HEK293T (cell line): ENCODE measurements around the gene WDR27.
"Not testable (repeated sequence)": the region's sequence is repeated elsewhere in the genome, so short reads cannot be mapped to it uniquely, and the experiment has no call there.

Source experiments
- CTCF ChIA-PET: fragments of 350-600 bp; formaldehyde crosslinking; extraction: SDS; loops from one replicate; lab custom pipeline; 2021; ENCODE audit warnings: antibody characterized with exemption, inconsistent platforms; lab: Yijun Ruan, JAX
- POLR2A ChIA-PET: fragments of 350-600 bp; formaldehyde crosslinking; extraction: SDS; loops from one replicate; lab custom pipeline; 2020; ENCODE audit warnings: antibody characterized with exemption, inconsistent platforms; lab: Yijun Ruan, JAX
- DNase-seq: peaks from one replicate; pipeline ENCODE4 v3.0.0; 2012; ENCODE audit warnings: mixed read lengths; ENCODE audit errors: extremely low spot score
- ARNT ChIP-seq: fragments of 450-650 bp; IDR thresholded peaks from 2 replicates; pipeline ENCODE4 v1.6.1; 2017; ENCODE audit warnings: mild to moderate bottlenecking
- BHLHE40 ChIP-seq: fragments of 450-650 bp; IDR thresholded peaks from 2 replicates; pipeline ENCODE4 v1.6.1; 2016; ENCODE audit warnings: mild to moderate bottlenecking, moderate library complexity, borderline replicate concordance
- CTBP1 ChIP-seq: fragments of 450-650 bp; IDR thresholded peaks from 2 replicates; pipeline ENCODE4 v1.6.1; 2016; ENCODE audit warnings: borderline replicate concordance
- ELF4 ChIP-seq: fragments of 450-650 bp; IDR thresholded peaks from 2 replicates; pipeline ENCODE4 v1.6.1; 2017; ENCODE audit warnings: antibody characterized with exemption
- FOXA1 ChIP-seq: fragments of 450-650 bp; IDR thresholded peaks from 2 replicates; pipeline ENCODE4 v1.6.1; 2016; ENCODE audit warnings: mild to moderate bottlenecking
- FOXK2 ChIP-seq: fragments of 450-650 bp; IDR thresholded peaks from 2 replicates; pipeline ENCODE4 v1.6.1; 2016; ENCODE audit warnings: mild to moderate bottlenecking
- FOXM1 ChIP-seq: fragments of 450-650 bp; IDR thresholded peaks from 2 replicates; pipeline ENCODE4 v1.6.1; 2017; ENCODE audit warnings: mild to moderate bottlenecking, borderline replicate concordance
- HDGF ChIP-seq: fragments of 450-650 bp; IDR thresholded peaks from 2 replicates; pipeline ENCODE4 v1.6.1; 2017; ENCODE audit warnings: antibody characterized with exemption, borderline replicate concordance
- L3MBTL2 ChIP-seq: fragments of 450-650 bp; conservative IDR thresholded peaks from 2 replicates; pipeline ENCODE4 v1.6.1; 2016; ENCODE audit warnings: mild to moderate bottlenecking
- LEF1 ChIP-seq: fragments of 450-650 bp; IDR thresholded peaks from 2 replicates; pipeline ENCODE4 v1.6.1; 2017; ENCODE audit warnings: mild to moderate bottlenecking, borderline replicate concordance
- NFRKB ChIP-seq: fragments of 450-650 bp; IDR thresholded peaks from 2 replicates; pipeline ENCODE4 v1.6.1; 2016; ENCODE audit warnings: mild to moderate bottlenecking, moderate library complexity
- SP1 ChIP-seq: fragments of 450-650 bp; IDR thresholded peaks from 2 replicates; pipeline ENCODE4 v1.6.1; 2017
- SUZ12 ChIP-seq: fragments of 450-650 bp; IDR thresholded peaks from 2 replicates; pipeline ENCODE4 v1.6.1; 2016; ENCODE audit warnings: mild to moderate bottlenecking
- TARDBP ChIP-seq: fragments of 450-650 bp; IDR thresholded peaks from 2 replicates; pipeline ENCODE4 v1.6.1; 2016
- ZNF384 ChIP-seq: fragments of 450-650 bp; IDR thresholded peaks from 2 replicates; pipeline ENCODE4 v1.6.1; 2016
- TF ChIP-seq, protein P1 (sequence below): fragments of 450-650 bp; IDR thresholded peaks from 2 replicates; pipeline ENCODE4 v1.6.1; 2016

The WDR27 gene

DNA sequence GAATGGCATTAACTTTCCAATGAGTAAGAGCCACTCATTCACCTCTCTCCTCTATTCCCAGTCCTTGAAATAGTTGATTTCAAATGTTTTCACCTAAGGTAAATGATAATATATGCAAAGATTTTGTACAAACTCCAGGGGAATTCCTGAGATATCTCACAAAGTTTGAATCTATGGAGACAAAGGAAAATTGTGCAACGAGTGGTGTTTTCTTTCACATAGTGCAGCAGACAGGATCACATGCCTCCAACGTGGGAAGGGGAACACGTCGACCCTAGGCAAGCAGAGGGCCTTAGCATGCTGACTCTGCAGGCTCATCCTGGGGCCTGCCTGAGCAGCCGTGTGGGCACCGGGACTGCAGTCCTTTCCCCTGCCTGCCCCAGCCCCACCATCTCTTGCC is 252.6 kb downstream of the WDR27 start:
- ChIA-PET CTCF (no interaction called here), POLR2A (no interaction called here)
- TF ChIP-seq BHLHE40 (no peak), NFRKB (no peak), ARNT (no peak), L3MBTL2 (no peak), ZNF384 (no peak), LEF1 (no peak), HDGF (no peak), SP1 (no peak), CTBP1 (no peak), FOXA1 (no peak), FOXK2 (no peak), ELF4 (no peak), SUZ12 (no peak), FOXM1 (no peak), TARDBP (no peak)
- TF ChIP-seq, protein P1, sequence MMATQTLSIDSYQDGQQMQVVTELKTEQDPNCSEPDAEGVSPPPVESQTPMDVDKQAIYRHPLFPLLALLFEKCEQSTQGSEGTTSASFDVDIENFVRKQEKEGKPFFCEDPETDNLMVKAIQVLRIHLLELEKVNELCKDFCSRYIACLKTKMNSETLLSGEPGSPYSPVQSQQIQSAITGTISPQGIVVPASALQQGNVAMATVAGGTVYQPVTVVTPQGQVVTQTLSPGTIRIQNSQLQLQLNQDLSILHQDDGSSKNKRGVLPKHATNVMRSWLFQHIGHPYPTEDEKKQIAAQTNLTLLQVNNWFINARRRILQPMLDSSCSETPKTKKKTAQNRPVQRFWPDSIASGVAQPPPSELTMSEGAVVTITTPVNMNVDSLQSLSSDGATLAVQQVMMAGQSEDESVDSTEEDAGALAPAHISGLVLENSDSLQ: no peak
- no peak for DNase-seq

DNA sequence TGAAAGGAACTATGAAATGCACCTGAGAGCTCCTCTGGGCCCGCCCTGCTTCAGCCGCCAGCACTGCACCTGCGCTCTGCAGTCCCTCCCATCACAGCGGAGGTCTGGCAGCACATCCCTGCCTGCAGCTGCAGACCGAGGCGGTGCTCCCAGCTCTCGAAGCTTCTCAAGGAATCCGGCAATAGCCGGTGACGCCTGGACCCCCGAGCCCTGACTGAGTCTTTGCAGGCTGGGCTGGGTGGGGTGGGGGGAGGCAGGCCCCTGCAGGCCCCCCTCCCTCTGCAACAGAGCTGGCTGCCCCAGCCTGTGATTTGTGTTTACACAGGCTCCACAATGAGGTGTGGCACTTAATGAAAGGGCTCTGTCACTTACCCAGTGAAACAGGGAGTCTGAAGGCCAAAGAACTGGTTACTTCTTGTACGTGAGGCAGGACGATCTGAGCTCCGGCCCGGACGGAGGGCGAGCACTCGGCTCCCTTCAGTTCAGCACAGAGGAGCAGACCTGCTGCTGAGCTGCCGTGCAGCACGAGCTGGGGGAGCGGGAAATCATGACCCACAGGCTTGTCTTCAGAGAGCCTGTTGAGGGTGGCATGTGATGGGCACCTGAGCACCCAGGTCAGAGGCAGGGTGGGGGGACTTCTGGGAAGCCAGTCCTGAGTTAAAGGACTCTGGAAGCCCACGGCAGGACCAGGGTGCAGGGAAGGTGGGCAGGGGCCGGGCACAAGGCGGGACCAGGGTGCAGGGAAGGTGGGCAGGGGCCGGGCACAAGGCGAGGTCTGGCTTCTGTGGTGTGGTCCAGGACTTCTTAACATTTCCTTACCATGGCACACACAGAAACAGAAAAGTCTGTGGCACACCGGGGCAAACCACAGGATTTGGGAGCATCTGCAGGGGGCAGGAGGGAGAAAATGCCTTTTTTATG is 255.9 kb downstream of the WDR27 start:
- DNase-seq: no peak
- CTCF ChIA-PET: no interaction called here
- POLR2A ChIA-PET: no interaction called here
- no peak for TF ChIP-seq LEF1
- no peak for TF ChIP-seq HDGF
- TF ChIP-seq ARNT: no peak
- no peak for TF ChIP-seq L3MBTL2
- no peak for TF ChIP-seq NFRKB
- no peak for TF ChIP-seq BHLHE40
- no peak for TF ChIP-seq CTBP1
- TF ChIP-seq FOXM1: no peak
- no peak for TF ChIP-seq ZNF384
- TF ChIP-seq TARDBP: no peak
- TF ChIP-seq FOXA1: no peak
- TF ChIP-seq, protein P1: no peak
- TF ChIP-seq SUZ12: no peak

DNA sequence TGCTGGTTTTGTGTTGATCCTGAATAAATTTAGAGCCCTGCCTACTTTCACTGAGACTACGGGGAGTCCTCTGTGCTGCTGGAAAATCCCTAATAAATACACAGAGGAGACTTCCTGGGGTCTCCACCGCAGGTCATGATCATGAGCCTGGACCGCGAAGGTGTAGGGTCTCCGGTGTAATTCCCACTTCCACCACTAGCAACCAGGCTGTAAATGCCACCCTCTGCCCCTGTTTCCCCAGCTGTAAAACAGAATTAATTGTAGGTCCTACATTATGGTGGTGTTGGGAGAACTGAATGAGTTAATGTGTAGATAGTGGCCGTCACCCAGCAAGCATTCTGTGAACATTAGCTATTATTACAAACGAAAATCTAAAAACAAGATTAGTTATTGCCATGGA is 256.6 kb downstream of the WDR27 start:
- POLR2A ChIA-PET: no interaction called here
- CTCF ChIA-PET: no interaction called here
- TF ChIP-seq HDGF (no peak), ELF4 (no peak), FOXK2 (no peak), ZNF384 (no peak)
- no peak for DNase-seq

DNA sequence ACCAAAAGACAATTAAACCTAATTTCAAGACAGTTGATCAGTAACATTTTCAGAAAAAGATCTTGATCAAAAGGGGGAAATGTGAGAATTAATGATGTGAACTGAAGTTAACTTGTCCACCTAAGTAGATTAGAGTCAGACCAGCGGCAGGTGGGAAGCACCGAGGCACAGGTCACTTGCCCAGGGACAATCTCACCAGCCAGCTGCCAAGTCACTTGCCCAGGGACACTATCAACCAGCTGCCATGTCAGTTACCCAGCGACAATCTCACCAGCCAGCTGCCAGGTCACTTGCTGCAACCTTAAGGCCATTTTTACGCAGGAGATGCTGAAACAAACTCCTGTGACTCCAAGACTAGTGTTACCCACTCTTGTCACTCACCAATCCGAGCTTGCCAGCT is 260.5 kb downstream of the WDR27 start:
- POLR2A ChIA-PET: no interaction called here
- no peak for TF ChIP-seq FOXA1
- no peak for TF ChIP-seq SUZ12
- TF ChIP-seq NFRKB: no peak
- no peak for TF ChIP-seq ELF4
- TF ChIP-seq HDGF: no peak
- TF ChIP-seq FOXK2: no peak
- no peak for TF ChIP-seq FOXM1
- no peak for TF ChIP-seq ZNF384
- no peak for TF ChIP-seq SP1
- no peak for TF ChIP-seq ARNT
- TF ChIP-seq BHLHE40: no peak
- TF ChIP-seq L3MBTL2: no peak
- no peak for TF ChIP-seq LEF1
- TF ChIP-seq, protein P1: no peak
- no peak for TF ChIP-seq TARDBP
- TF ChIP-seq CTBP1: no peak
- CTCF ChIA-PET: no interaction called here
- DNase-seq: no peak

DNA sequence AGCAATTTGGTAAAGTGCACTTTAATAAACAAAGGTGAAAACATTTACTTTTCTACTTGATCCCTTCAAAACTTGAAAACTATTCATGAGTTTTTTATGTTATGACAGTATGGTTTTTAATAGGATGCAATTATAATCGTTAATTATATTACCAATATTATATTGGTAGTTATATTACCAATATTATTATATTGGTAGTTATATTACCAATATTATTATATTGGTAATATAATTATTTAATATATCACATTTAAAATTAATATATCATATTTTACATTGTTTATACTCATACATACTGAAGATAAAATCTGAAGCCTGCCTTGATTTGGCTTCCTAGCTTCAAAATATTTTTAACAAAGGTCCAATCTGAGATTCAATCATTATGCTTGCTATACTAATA is 262.1 kb downstream of the WDR27 start:
- CTCF ChIA-PET: no interaction called here
- POLR2A ChIA-PET: no interaction called here
- TF ChIP-seq CTBP1 (no peak), ZNF384 (no peak), SUZ12 (no peak), SP1 (no peak), HDGF (no peak), FOXK2 (no peak), ELF4 (no peak), FOXM1 (no peak), ARNT (no peak), BHLHE40 (no peak), FOXA1 (no peak), LEF1 (no peak), L3MBTL2 (no peak)
- TF ChIP-seq, protein P1: no peak
- DNase-seq: no peak

DNA sequence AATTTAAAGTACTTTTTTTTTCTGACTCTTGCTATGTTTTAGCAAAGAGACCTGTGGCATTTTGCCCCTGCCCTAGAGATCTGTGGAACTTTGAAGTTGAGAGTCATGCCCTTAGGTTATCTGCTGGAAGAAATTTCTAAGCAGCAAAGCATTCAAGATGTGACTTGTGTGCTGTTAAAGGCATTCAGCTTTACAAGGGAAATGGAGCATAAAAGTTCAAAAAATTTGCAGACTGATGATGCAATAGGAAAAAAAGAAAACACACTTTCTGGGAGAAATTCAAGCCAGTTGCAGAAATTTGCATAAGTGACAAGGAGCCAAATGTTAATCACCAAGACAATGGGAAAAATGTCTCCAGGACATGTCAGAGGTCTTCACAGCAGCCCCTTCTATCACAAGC is 267.3 kb downstream of the WDR27 start:
- CTCF ChIA-PET, POLR2A ChIA-PET, DNase-seq: not testable (repeated sequence)
